WI38 (cell line): Measurements from ENCODE around the gene ZNF207.
A peak's percentile ranks its signal among the peaks of the same experiment; 100 is the strongest.

Experiments used
- H3K4me3 ChIP-seq: 2 replicates; pipeline ENCODE4 v1.5.1; 2011; ENCODE audit warnings: low read depth, mild to moderate bottlenecking, control low read depth, low read length
- TF ChIP-seq, protein P1 (sequence below): IDR thresholded peaks from 2 replicates; pipeline ENCODE4 v1.5.1; 2012; ENCODE audit warnings: low read depth, mild to moderate bottlenecking, control low read depth, low read length

ZNF207 gene

DNA sequence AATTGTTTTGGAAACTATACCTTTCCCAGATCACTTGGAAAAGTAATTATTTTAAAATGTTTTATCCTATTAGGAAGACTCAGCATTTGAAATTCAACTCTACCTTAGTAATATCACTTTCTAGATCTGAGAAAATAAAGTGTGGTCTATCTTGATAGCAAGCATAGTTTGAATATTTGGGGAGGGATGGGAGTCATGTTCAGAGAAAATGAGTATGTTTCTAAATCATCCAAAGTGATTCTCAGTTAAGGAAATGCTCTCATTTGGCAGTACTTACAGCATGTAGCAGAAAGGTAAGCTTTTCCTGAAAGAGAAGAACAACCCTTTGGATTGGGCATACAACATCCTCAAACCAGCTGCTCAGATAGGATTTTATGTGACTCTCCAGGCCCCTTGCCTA is 14.9 kb upstream of the ZNF207 start:
- TF ChIP-seq, protein P1, sequence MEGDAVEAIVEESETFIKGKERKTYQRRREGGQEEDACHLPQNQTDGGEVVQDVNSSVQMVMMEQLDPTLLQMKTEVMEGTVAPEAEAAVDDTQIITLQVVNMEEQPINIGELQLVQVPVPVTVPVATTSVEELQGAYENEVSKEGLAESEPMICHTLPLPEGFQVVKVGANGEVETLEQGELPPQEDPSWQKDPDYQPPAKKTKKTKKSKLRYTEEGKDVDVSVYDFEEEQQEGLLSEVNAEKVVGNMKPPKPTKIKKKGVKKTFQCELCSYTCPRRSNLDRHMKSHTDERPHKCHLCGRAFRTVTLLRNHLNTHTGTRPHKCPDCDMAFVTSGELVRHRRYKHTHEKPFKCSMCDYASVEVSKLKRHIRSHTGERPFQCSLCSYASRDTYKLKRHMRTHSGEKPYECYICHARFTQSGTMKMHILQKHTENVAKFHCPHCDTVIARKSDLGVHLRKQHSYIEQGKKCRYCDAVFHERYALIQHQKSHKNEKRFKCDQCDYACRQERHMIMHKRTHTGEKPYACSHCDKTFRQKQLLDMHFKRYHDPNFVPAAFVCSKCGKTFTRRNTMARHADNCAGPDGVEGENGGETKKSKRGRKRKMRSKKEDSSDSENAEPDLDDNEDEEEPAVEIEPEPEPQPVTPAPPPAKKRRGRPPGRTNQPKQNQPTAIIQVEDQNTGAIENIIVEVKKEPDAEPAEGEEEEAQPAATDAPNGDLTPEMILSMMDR = no peak
- no peak overlapping the region for H3K4me3 ChIP-seq

DNA sequence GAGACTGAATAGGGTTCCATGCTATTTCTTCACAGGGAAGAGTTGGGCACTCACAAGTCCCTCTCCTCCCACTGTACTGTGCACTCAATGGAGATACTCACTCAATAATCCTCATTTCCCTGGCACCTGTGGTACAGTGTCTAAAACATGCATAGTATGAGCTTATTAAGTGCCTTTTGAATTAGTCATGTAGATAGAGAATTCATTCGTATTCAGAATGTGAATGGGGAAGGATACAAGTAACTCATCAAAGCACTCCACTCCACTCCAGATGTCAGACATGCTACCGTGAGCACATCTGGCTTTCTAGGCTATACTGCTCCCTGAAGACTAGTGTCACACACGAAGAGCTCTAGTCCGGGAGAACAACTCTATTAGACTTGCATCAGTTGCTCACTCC is 14.3 kb upstream of the ZNF207 start:
- H3K4me3 ChIP-seq = no peak overlapping the region
- TF ChIP-seq, protein P1 = no peak

DNA sequence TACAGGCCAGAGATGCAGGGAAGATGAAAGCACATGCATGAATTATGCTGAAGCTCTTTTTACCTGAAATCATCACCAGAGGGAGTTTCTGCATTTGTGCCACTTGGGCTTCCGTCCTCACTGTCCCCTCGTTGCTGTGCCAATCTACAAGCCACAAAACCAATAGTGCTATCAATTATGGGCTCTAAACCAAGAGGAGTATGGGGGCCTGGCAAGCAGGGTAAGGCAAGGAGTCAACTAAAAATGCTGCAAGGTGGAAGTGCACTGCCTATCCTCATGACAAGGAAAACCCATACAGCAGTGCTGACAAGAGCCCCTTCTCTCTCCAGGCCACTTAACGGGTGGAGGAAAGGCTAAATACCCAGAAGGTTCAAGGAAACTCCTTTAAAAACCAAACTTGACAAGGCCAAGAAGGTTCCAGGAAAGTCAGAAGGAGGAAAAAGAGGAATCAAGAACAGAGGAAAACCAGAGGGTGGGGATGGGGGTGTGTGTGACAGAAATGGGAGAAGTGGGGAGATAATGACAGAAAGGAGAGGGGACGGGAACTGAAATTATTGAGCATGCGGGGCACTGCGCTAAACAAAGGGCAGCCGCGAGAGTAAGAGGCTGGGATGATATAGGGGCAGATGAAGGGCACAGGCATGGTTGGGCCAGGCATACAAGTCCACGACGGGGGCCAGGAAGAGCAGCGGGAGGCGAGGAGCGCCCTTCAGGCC is 8.7 kb upstream of the ZNF207 start:
- peak overlapping the region; percentile 72 for H3K4me3 ChIP-seq
- TF ChIP-seq, protein P1 = no peak

- TF ChIP-seq, protein P1 = no peak
- peak within 1 kb of the TSS; percentile 72 for H3K4me3 ChIP-seq
These were observed 7.9 kb upstream of the ZNF207 start, which contains the start of gene C17orf75 for GRCh38 chr17:32341857-32342602. TSS of gene C17orf75 (minus strand) at chr17:32342173. CDS start at chr17:32342139, 34 bp downstream.

DNA sequence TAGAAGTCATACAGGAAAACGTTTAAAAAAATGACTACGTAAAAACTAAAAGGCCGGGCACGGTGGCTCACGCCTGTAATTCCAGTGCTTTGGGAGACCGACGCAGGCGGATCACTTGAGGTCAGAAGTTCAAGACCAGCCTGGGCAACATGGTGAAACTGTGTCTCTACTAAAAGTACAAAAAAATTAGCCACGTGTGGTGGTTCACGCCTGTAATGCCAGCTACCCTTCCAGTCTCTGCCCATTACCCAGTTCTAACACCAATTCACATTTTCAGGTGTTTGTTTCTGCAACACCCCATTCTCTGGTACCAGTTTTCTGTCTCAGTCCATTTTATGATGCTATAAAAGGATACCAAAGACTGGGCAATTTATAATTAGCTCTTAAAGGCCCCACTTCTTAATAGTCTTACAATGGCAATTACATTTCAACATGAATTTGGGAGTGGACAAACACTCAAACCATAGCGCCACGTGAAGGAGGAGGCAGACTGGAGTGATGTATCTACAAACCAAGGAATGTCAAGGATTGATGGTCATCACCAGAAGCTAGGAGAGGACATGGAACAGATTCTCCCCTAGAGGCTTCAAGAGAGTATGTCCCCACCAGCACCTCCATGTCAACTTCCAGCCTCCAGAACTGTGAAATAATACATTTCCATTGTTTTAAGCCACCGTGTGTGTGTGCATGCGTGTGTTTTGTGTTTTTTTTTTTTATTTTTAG is 7.2 kb upstream of the ZNF207 start:
- no peak overlapping the region; the same call in 1 of the 2 replicates for H3K4me3 ChIP-seq
- TF ChIP-seq, protein P1 = no peak

- H3K4me3 ChIP-seq = no peak overlapping the region
These were observed 3.9 kb upstream of the ZNF207 start for GRCh38 chr17:32345951-32346600.

More at GRCh38 chr17:32345951-32346600, 3.9 kb upstream of the ZNF207 start:
- TF ChIP-seq, protein P1 = no peak
